SK-N-SH (cell line): ENCODE data around the gene NUP50. TPM values are rescaled to one million over a fixed set of nuclear protein-coding genes. Genes with fewer than 3 reads are reported as not detected.

Experiments used
- CTCF ChIA-PET: fragments of 300-600, 350-600 bp; formaldehyde crosslinking; extraction: SDS; loops from one replicate; lab custom pipeline; 2021; lab: Yijun Ruan, JAX
- POLR2A ChIA-PET: fragments of 350-600 bp; sonication (Branson Sonifier 250); formaldehyde crosslinking; extraction: SDS; loops from one replicate; lab custom pipeline; 2020; ENCODE audit warnings: antibody characterized with exemption, inconsistent platforms; lab: Yijun Ruan, JAX
- DNase-seq: peaks from one replicate; pipeline ENCODE4 v3.0.0; 2012
- H2AFZ ChIP-seq: fragments of 200-600 bp; sonication (generic); 2 replicates; pipeline ENCODE4 v1.8.1; 2016; ENCODE audit warnings: antibody characterized with exemption, mild to moderate bottlenecking, low read depth
- H3F3A ChIP-seq: fragments of 200-600 bp; sonication (generic); replicated peaks from 2 replicates; pipeline ENCODE3; 2016; ENCODE audit warnings: antibody characterized with exemption, mild to moderate bottlenecking; ENCODE audit not compliant: insufficient read depth
- H3K27ac ChIP-seq, 2 experiments: fragments of 200-500 bp in 1 of 2; fragments of 200-600 bp in 1 of 2; sonication (Bioruptor generic) in 1 of 2; sonication (generic), shearing (Covaris generic) in 1 of 2; 2 replicates each; pipeline versions ENCODE4 v1.5.1 to v1.6.1; 2014 to 2016; ENCODE audit warnings: low read depth in 2 of 2, inconsistent platforms in 1 of 2, low read length in 1 of 2, mild to moderate bottlenecking in 1 of 2, mixed read lengths in 1 of 2
- H3K27me3 ChIP-seq: fragments of 200-600 bp; sonication (generic), shearing (Covaris generic); 2 replicates; pipeline ENCODE4 v1.6.1; 2016; ENCODE audit warnings: mixed run types; ENCODE audit not compliant: insufficient read depth
- H3K36me3 ChIP-seq, 2 experiments: fragments of 200-500 bp in 1 of 2; fragments of 200-600 bp in 1 of 2; sonication (Bioruptor generic) in 1 of 2; sonication (generic) in 1 of 2; replicated peaks in 1 of 2; 2 replicates each; pipeline versions ENCODE3 to v1.5.1; 2014 to 2016; ENCODE audit warnings: low read length in 1 of 2, mild to moderate bottlenecking in 1 of 2; ENCODE audit not compliant: insufficient read depth in 2 of 2, control insufficient read depth in 1 of 2
- H3K4me1 ChIP-seq, 2 experiments: fragments of 200-500 bp in 1 of 2; fragments of 200-600 bp in 1 of 2; sonication (Bioruptor generic) in 1 of 2; sonication (generic), shearing (Covaris generic) in 1 of 2; 2 replicates each; pipeline versions ENCODE4 v1.5.1 to v1.6.1; 2014 to 2016; ENCODE audit warnings: low read depth in 1 of 2, low read length in 1 of 2, mixed run types in 1 of 2; ENCODE audit not compliant: insufficient read depth in 2 of 2, control insufficient read depth in 1 of 2
- H3K4me2 ChIP-seq: fragments of 200-600 bp; sonication (generic), shearing (Covaris generic); 2 replicates; pipeline ENCODE4 v1.6.1; 2017; ENCODE audit warnings: mixed run types
- H3K4me3 ChIP-seq, 2 experiments: fragments of 200-500 bp in 1 of 2; fragments of 200-600 bp in 1 of 2; sonication (Bioruptor generic) in 1 of 2; sonication (generic), shearing (Covaris generic) in 1 of 2; 2 replicates each; pipeline versions ENCODE4 v1.5.1 to v1.8.1; 2014 to 2016; ENCODE audit warnings: low read depth in 2 of 2, inconsistent platforms in 1 of 2, low read length in 1 of 2, mild to moderate bottlenecking in 1 of 2, mixed read lengths in 1 of 2, moderate library complexity in 1 of 2
- H3K79me2 ChIP-seq: fragments of 200-600 bp; sonication (generic); 2 replicates; pipeline ENCODE4 v1.8.1; 2017; ENCODE audit warnings: mild to moderate bottlenecking; ENCODE audit not compliant: insufficient read depth
- H3K9ac ChIP-seq: fragments of 200-600 bp; sonication (generic); 2 replicates; pipeline ENCODE4 v1.6.1; 2017; ENCODE audit warnings: mixed run types
- H3K9me2 ChIP-seq: fragments of 200-600 bp; sonication (generic); 2 replicates; pipeline ENCODE4 v1.6.1; 2017; ENCODE audit warnings: mixed run types
- H3K9me3 ChIP-seq: fragments of 200-600 bp; sonication (generic); 2 replicates; pipeline ENCODE4 v1.6.1; 2017; ENCODE audit warnings: mixed run types, mild to moderate bottlenecking, moderate library complexity
- H4K20me1 ChIP-seq: fragments of 200-600 bp; sonication (generic); 2 replicates; pipeline ENCODE4 v1.6.1; 2017; ENCODE audit warnings: mild to moderate bottlenecking, mixed run types; ENCODE audit not compliant: insufficient read depth
- EZH2phosphoT487 ChIP-seq: fragments of 200-600 bp; sonication (generic); IDR thresholded peaks from 2 replicates; pipeline ENCODE4 v1.6.1; 2017; ENCODE audit warnings: low read depth, mixed run types, mild to moderate bottlenecking, antibody characterized with exemption, moderate library complexity, borderline replicate concordance
- FOSL2 ChIP-seq: IDR thresholded peaks from 2 replicates; pipeline ENCODE4 v1.4.0; 2012; ENCODE audit warnings: low read depth, mild to moderate bottlenecking, moderate library complexity, borderline replicate concordance
- MEF2A ChIP-seq: IDR thresholded peaks from 2 replicates; pipeline ENCODE4 v1.4.0; 2012; ENCODE audit warnings: low read depth, borderline replicate concordance
- NFIC ChIP-seq: IDR thresholded peaks from 2 replicates; pipeline ENCODE4 v1.4.0; 2012; ENCODE audit warnings: borderline replicate concordance
- NRF1 ChIP-seq: IDR thresholded peaks from 2 replicates; pipeline ENCODE4 v1.6.1; 2012; ENCODE audit warnings: low read depth, mild to moderate bottlenecking, low read length
- TCF12 ChIP-seq: IDR thresholded peaks from 2 replicates; pipeline ENCODE4 v1.4.0; 2012
- TEAD4 ChIP-seq: IDR thresholded peaks from 2 replicates; pipeline ENCODE4 v1.4.0; 2012; ENCODE audit warnings: mild to moderate bottlenecking, borderline replicate concordance; ENCODE audit not compliant: insufficient read depth
- YY1 ChIP-seq: IDR thresholded peaks from 2 replicates; pipeline ENCODE4 v1.4.0; 2012; ENCODE audit warnings: low read depth, mild to moderate bottlenecking
- WGBS: methylation state at CpG from one replicate; pipeline ENCODE4 v1.1.6; 2017; ENCODE audit warnings: low lambda C conversion rate; 5-methylcytosine and 5-hydroxymethylcytosine counted together
- polyA plus RNA-seq, 3 experiments: library from polyadenylated mRNA; depleted of rRNA; stranded (reverse); fragments of >200 nt; gene quantifications; 2 replicates each; pipeline ENCODE4 v1.2.3, GENCODE V29; 2012
- TF ChIP-seq, protein P1 (sequence below): fragments of 150-350 bp; IDR thresholded peaks from 2 replicates; pipeline ENCODE4 v1.6.1; 2017; ENCODE audit warnings: antibody characterized with exemption, low read length, low read depth, borderline replicate concordance
- TF ChIP-seq, protein P2 (sequence below): IDR thresholded peaks from 2 replicates; pipeline ENCODE4 v1.4.0; 2012; ENCODE audit warnings: low read depth, borderline replicate concordance
- TF ChIP-seq, protein P3 (sequence below): IDR thresholded peaks from 2 replicates; pipeline ENCODE4 v1.4.0; 2012; ENCODE audit warnings: low read depth, borderline replicate concordance

Gene NUP50
- polyA plus RNA-seq, 1 of the 3 experiments (the other 2 are of a cell fraction): 4.7 TPM

DNA sequence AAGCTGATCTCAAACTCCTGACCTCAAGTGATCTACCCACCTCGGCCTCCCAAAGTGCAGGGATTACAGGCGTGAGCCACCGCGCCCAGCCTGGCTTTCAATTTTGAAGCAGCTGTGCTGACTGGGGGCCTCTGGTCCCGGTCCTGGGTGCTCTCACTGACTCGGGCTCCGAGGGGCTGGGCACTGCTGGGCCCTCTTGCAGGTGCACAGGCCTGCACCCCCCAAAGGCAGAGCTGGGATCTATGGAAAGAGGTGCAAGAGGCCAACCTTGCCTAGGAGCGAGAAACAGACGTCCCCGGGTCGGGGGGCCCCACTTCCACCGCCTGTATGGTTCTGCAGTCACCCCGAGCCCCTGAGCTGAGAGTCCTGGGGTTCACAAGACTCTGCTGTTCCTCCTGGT lies 43.8 kb downstream of the NUP50 start:
- no peaks in the 10 kb centered on the region for H3K9me3 ChIP-seq
- ChIA-PET CTCF (interaction anchor here (0.9 to 2.3 kb wide), 4 partner anchors 17 to 105 kb away, joined by 3 to 28 read pairs (median 8); partner anchors contain the start of gene NUP50), POLR2A (no interaction called here)
- H2AFZ ChIP-seq: no peak overlapping the region
- no peaks in the 10 kb centered on the region for H3K27me3 ChIP-seq
- no peaks in the 10 kb centered on the region for H3K9me2 ChIP-seq
- H3K4me2 ChIP-seq: no peak overlapping the region
- DNase-seq: no peak
- 98% methylated on average over 9 of the region's 13 CpGs for WGBS
- peaks cover 5% of the 10 kb centered on the region; the same call in 1 of the 2 replicates for H4K20me1 ChIP-seq
- peaks cover 20% of the 10 kb centered on the region for H3K79me2 ChIP-seq
- no peak overlapping the region for H3K9ac ChIP-seq
- TF ChIP-seq NFIC: no peak
- TF ChIP-seq, protein P1, sequence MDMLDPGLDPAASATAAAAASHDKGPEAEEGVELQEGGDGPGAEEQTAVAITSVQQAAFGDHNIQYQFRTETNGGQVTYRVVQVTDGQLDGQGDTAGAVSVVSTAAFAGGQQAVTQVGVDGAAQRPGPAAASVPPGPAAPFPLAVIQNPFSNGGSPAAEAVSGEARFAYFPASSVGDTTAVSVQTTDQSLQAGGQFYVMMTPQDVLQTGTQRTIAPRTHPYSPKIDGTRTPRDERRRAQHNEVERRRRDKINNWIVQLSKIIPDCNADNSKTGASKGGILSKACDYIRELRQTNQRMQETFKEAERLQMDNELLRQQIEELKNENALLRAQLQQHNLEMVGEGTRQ: no peak
- no peak for TF ChIP-seq NRF1
- no peak for TF ChIP-seq EZH2phosphoT487
- TF ChIP-seq MEF2A: no peak
- no peak for TF ChIP-seq TEAD4
- TF ChIP-seq, protein P2, sequence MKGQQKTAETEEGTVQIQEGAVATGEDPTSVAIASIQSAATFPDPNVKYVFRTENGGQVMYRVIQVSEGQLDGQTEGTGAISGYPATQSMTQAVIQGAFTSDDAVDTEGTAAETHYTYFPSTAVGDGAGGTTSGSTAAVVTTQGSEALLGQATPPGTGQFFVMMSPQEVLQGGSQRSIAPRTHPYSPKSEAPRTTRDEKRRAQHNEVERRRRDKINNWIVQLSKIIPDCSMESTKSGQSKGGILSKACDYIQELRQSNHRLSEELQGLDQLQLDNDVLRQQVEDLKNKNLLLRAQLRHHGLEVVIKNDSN: no peak
- TF ChIP-seq, protein P3, sequence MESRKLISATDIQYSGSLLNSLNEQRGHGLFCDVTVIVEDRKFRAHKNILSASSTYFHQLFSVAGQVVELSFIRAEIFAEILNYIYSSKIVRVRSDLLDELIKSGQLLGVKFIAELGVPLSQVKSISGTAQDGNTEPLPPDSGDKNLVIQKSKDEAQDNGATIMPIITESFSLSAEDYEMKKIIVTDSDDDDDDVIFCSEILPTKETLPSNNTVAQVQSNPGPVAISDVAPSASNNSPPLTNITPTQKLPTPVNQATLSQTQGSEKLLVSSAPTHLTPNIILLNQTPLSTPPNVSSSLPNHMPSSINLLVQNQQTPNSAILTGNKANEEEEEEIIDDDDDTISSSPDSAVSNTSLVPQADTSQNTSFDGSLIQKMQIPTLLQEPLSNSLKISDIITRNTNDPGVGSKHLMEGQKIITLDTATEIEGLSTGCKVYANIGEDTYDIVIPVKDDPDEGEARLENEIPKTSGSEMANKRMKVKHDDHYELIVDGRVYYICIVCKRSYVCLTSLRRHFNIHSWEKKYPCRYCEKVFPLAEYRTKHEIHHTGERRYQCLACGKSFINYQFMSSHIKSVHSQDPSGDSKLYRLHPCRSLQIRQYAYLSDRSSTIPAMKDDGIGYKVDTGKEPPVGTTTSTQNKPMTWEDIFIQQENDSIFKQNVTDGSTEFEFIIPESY: no peak
- no peak for TF ChIP-seq YY1
- no peak for TF ChIP-seq FOSL2
- peaks cover 7 to 30% of the 10 kb centered on the region in 2 experiments for H3K36me3 ChIP-seq
- peaks cover 7% of the 10 kb centered on the region for H3F3A ChIP-seq
- H3K4me1 ChIP-seq: peaks cover 23 to 39% of the 10 kb centered on the region in 2 experiments
- H3K27ac ChIP-seq: no peak overlapping the region
- H3K4me3 ChIP-seq: no peak overlapping the region

DNA sequence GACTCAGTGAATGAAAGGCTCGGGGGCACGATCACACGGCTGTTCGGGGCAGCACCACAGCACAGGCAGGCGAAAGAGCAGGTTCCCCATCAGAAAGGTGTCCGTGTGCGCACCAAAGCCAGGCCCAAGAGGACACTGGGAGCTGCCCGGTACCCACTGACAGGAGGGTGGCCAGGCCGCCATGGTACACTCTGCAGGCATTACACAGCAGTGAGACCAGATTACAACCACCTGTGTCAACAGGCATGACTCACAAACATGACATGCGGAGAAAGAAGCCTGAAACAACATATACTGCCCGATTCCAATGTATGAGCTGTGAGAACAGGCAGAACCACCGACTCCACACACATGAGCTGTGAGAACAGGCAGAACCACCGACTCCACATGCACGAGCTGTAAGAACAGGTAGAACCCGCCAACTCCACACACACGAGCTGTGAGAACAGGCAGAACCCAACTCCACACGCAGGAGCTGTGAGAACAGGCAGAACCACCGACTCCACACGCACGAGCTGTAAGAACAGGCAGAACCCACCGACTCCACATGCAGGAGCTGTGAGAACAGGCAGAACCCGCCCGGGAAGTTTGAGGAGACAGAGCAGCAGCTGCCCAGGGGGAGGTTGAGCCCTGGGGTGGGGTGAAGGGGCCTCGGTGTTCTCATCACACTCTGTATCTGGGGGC lies 44.4 kb downstream of the NUP50 start:
- CTCF ChIA-PET: interaction anchor here (0.6 to 2.8 kb wide), 34 partner anchors 7 to 370 kb away, joined by 3 to 28 read pairs (median 5); partner anchors contain the start of gene NUP50
- no peak overlapping the region for H3K9ac ChIP-seq

More for the DNA sequence above, 44.4 kb downstream of the NUP50 start:
- H3K79me2 ChIP-seq: peaks cover 20% of the 10 kb centered on the region
- no peaks in the 10 kb centered on the region for H3K9me3 ChIP-seq
- POLR2A ChIA-PET: interaction anchor here (1.0 kb wide), 1 partner anchor 11 kb away, joined by 3 read pairs; no protein-coding TSS in a partner anchor
- H4K20me1 ChIP-seq: peaks cover 5% of the 10 kb centered on the region; the same call in 1 of the 2 replicates
- peaks cover 26 to 45% of the 10 kb centered on the region in 2 experiments for H3K4me1 ChIP-seq
- H3F3A ChIP-seq: peaks cover 11% of the 10 kb centered on the region
- TF ChIP-seq TCF12: peak; percentile 37; the same call in 1 of the 2 replicates
- TF ChIP-seq, protein P2: no peak
- no peak for DNase-seq
- H3K4me2 ChIP-seq: no peak overlapping the region
- no peak overlapping the region for H3K4me3 ChIP-seq
- H3K27me3 ChIP-seq: no peaks in the 10 kb centered on the region
- H2AFZ ChIP-seq: no peak overlapping the region
- H3K27ac ChIP-seq: peak overlapping the region; percentile 43 to 67; a peak in 2 of 4 replicates
- H3K9me2 ChIP-seq: no peaks in the 10 kb centered on the region
- peaks cover 7 to 24% of the 10 kb centered on the region in 2 experiments for H3K36me3 ChIP-seq
- 80% methylated on average over 13 of the region's 24 CpGs for WGBS
